IPS-18c (cell line): ENCODE data around the gene TRIOBP.

ENCODE experiments used
- H3K4me3 ChIP-seq: 2 replicates; pipeline ENCODE4 v1.7.0; 2013; ENCODE audit warnings: low read depth, mild to moderate bottlenecking, low read length, moderate library complexity; ENCODE audit not compliant: insufficient read depth
- H3K9me3 ChIP-seq: one replicate; pipeline ENCODE4 v1.6.1; 2013; ENCODE audit warnings: mild to moderate bottlenecking, low read length, moderate library complexity; ENCODE audit not compliant: control insufficient read depth, insufficient read depth

TRIOBP gene

DNA sequence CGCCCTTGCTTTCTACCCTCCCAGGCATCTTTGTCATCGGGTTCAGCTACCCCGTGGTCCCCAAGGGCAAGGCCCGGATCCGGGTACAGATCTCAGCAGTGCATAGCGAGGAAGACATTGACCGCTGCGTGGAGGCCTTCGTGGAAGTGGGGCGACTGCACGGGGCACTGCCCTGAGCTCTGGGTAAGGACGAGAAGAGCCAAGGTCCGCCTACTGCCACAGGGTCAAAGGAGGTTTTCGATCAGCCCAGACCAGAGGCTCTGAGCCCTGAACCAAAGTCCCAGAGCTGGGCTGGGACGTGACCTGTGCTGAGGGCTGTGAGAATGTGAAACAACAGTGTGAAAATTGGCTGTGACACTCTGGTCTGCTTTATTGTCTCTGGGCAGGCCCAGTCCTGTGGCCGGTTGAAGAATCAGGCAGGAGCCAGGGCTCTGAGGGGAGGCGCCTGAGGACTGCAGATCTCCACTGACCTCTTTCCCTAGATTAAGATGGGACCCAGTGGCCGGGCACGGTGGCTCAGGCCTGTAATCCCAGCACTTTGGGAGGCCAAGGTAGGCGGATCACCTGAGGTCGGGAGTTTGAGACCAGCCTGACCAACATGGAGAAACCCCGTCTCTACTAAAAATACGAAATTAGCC is 119.8 kb downstream of the TRIOBP start:
- no peaks in the 10 kb centered on the region for H3K9me3 ChIP-seq
- no peak overlapping the region for H3K4me3 ChIP-seq

DNA sequence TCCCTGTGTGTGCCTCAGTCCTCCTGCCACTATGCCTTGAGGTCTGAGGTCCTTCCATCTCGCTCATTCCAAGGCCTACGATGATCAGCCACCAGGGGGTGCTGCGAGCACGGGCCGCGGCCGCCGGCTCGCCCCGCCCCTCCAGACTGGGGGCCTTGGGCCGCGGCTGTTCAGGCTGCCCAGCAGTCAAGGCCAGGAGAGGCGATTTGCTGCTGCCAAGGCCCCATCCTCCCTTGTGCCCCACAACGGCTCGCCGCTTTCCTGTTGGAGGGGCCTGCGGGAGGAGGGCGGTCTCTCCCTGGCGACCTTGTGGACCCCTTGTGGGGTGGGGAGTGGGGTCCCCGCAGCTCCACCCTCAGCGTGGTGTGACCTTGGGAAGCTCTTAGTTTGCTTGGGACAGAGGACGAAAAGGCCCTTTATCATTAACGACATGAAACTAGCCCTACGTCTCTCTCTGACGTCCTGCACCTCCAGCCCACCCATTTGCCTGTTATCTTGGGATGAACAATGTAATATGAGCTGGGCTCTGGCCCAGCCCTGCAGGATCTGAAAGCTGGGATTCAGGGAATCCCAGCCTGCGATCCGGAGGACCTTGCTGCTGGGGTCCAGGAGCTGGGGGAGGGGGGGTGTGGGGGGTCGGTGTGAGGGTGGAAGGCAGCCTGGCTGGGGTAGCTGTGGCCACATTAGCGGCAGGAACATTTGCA is 121.0 kb downstream of the TRIOBP start:
- H3K9me3 ChIP-seq, result no peaks in the 10 kb centered on the region
- peak overlapping the region; percentile 52 for H3K4me3 ChIP-seq

DNA sequence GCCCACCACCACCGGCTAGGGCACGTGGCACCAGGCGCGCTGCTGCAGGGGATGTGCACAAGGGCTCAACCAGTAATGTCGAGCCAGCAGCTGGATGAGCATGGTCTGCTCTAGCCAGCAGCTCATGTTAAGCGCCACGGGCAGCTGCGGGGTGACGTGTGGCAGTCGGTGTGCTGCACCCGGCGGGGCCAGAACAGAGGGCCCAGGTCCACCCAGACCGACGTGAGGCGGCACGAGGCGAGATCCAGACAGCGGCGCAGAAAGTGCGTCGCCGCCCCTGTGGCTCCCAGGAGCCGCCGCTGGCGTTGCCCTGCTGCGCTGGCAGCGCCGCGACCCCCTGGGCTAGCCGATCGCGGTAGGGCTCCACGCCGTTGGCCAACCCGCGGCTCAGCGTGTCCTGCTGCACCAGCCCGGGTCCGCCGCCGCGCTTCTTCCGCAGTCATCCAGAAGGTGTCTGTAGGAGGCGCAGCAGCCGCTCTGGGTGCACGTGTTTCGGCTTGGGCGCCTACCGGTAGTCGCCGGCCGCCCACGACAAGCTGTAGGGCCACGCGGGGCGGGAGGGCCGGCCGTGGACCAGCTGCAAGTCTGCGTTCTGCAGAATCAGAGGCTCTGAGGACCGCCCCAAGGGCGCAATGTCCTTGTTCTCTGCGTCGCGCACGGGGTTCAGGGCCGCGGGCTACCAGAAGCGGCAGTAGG is 121.7 kb downstream of the TRIOBP start:
- H3K4me3 ChIP-seq, result peak overlapping the region; percentile 52
- H3K9me3 ChIP-seq, result no peaks in the 10 kb centered on the region

DNA sequence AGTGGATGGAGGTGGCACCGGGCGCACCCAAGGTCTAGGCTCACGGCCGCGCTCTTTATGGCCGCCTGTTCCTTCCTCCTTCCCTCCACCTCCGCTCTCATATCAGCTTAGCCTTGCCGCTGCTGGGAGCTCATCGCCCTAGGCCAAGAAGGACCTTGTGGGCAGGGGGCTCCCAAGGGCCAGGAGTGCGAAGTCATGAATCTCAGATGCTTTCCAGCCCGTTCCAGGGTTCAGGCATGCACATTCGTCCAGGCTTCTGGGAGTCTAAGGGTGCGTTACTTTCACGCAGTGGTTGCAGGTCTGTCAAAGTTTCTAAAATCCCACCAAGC is 122.2 kb downstream of the TRIOBP start:
- H3K4me3 ChIP-seq, result peak overlapping the region; percentile 52
- no peaks in the 10 kb centered on the region for H3K9me3 ChIP-seq

DNA sequence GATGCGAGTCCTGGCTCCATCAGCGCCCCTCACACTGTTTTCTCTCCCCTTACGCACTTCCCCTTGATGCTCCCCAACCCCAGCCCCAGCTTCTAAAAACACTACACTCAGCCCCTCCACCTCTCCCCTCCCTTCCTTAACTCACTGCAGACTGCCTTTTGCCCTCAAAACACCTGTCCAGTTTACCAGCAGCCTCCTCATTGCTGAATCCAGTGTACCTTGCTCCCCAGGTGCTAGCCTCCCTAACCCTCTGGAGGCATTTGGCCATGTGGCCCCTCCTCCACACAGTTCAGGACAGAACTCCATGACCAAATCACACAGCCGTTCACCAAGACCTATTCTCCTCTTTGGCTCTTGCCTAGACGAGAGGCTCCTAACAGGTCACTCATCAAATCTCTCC is 123.5 kb downstream of the TRIOBP start:
- no peak overlapping the region for H3K4me3 ChIP-seq
- H3K9me3 ChIP-seq, result no peaks in the 10 kb centered on the region

DNA sequence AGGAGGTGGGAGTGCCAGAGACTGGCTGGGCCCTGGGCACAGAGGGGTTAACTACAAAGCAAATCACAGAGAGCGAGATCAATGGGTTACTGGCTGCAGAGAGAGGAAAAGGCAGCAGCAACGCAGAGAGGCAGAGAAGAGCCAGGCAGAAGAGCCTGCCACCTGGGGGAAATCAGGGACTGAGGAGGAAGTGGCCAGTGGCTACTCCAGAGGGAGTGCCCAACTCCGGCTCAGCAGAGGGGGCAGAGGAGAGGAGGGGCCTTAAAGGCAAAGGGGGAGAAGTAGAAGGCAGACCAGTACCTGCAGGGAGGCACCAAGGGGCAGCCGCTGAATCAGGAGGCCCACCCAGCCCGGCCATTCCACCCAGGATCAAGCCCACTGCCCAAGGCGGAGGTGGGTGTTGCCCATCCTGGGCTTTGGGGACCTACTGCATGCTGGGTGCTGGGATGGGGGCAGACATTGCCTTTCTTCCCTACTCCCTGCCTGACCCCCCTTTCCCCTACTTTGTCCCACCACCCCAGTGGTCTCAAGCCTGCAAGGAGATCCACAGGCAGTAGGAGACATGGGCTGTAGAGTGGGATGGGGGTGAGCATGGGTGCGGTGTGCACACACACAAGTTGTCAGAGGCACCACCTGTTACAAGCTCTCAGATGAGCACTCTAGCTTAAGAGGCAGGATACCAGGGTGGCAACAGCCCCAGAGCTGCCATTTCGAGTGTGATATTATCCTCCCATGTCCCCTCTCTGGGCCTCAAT is 125.4 kb downstream of the TRIOBP start:
- Histone ChIP-seq H3K9me3 (no peaks in the 10 kb centered on the region), H3K4me3 (no peak overlapping the region)

DNA sequence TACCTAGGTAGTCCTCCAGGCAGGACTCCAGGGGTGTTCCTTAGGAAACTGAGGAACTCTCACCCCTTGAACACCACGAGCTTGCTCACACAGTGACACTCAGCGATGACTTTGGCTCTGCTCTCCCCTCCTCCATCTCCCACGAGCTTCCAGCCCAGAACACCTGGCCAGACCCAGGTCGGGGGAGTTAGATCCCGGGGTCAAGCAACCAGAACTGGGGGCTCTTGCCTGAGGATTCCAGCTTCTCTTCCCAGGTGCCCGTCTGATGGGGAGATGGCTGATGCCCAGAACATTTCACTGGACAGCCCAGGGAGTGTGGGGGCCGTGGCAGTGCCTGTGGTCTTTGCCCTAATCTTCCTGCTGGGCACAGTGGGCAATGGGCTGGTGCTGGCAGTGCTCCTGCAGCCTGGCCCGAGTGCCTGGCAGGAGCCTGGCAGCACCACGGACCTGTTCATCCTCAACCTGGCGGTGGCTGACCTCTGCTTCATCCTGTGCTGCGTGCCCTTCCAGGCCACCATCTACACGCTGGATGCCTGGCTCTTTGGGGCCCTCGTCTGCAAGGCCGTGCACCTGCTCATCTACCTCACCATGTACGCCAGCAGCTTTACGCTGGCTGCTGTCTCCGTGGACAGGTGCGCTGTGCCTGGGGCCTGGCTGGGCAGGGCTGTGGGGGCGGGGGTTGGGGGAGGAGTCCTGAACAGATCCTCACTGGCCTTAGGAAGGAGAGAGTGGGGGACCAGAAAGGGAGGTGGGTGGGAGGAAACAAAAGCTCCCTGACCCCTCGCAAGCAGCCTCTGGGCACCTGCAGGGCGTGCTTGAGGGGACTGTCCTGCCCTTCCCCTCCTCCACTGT is 126.5 kb downstream of the TRIOBP start, which contains the start of gene GALR3:
Gene GALR3, plus strand, starts transcription at position 249 of the 852 bp plus-strand sequence. Its CDS starts 25 bp downstream, at position 274.
- 0 out of 2 replicates have a peak within 1 kb of the TSS, but pooled peaks have one; percentile 11 for H3K4me3 ChIP-seq
- H3K9me3 ChIP-seq, result no peaks in the 10 kb centered on the region

DNA sequence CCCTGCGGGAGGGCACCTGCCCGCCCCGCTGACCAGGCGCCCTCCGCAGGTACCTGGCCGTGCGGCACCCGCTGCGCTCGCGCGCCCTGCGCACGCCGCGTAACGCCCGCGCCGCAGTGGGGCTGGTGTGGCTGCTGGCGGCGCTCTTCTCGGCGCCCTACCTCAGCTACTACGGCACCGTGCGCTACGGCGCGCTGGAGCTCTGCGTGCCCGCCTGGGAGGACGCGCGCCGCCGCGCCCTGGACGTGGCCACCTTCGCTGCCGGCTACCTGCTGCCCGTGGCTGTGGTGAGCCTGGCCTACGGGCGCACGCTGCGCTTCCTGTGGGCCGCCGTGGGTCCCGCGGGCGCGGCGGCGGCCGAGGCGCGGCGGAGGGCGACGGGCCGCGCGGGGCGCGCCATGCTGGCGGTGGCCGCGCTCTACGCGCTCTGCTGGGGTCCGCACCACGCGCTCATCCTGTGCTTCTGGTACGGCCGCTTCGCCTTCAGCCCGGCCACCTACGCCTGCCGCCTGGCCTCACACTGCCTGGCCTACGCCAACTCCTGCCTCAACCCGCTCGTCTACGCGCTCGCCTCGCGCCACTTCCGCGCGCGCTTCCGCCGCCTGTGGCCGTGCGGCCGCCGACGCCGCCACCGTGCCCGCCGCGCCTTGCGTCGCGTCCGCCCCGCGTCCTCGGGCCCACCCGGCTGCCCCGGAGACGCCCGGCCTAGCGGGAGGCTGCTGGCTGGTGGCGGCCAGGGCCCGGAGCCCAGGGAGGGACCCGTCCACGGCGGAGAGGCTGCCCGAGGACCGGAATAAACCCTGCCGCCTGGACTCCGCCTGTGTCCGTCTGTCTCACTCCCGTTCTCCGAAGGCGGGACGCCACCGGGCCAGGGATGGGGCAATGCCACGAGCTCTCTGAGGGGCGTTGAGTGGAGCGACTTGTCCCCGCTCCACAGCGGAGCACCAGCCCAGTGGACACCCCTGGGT is 128.1 kb downstream of the TRIOBP start:
- Histone ChIP-seq H3K9me3 (no peaks in the 10 kb centered on the region), H3K4me3 (peak overlapping the region; percentile 42; the same call in 1 of the 2 replicates)
